ENCODE data around the gene BUB1. TPM values are rescaled to one million over a fixed set of nuclear protein-coding genes. Genes with fewer than 3 reads are reported as not detected.

BUB1 gene
- total and polyA plus RNA-seq, 2 of the 8 experiments (the other 6 are each of a cell fraction or from before 2014, with no cell fraction given): 48.4 to 113 TPM

DNA sequence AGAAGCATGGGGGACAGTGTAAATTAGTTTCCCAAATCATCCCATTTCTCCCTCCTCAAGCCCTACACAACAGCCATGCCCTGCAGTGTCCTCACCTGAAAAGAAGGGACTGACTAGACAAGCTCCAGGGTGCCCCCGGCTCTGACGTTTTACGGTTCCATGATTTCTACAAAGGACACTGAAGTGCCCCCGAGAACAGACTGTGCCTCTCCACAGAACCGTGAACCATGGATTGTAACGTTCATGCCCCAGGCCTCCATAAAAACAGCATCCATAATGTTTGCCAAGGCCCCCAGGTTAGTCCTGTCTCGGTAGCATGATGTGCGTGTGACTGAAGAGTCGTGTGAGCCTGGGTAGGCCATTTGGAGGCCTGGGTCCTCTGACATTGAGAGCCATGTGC is 47.5 kb upstream of the BUB1 start:
- Histone ChIP-seq H3K79me1 (ENCODE audit: low read depth, low read length) (no peaks in the 10 kb centered on the region), H4K8ac (ENCODE audit: extremely low read depth, insufficient read depth, low read length) (no peak overlapping the region), H3K23ac (ENCODE audit: insufficient read length) (no peak overlapping the region), H3K36me3 (ENCODE audit: control insufficient read depth in 2 of 4, insufficient read depth in 4 of 4, low read length in 3 of 4) (no peaks in the 10 kb centered on the region), H3K79me2 (ENCODE audit: control insufficient read depth in 1 of 2, insufficient read depth in 2 of 2, low read length in 2 of 2) (no peaks in the 10 kb centered on the region), H3K4me2 (ENCODE audit: insufficient read depth in 1 of 2, low read depth in 2 of 2, low read length in 2 of 2) (no peak overlapping the region), H3K56ac (replicated peaks; ENCODE audit: insufficient read length, low read depth, low read length) (no peak overlapping the region), H3K9ac (replicated peaks in 1 of 4; ENCODE audit: extremely low read depth in 1 of 4, low read depth in 3 of 4, low read length in 3 of 4) (no peak overlapping the region), H3K23me2 (ENCODE audit: low read depth, low read length) (no peaks in the 10 kb centered on the region), H4K5ac (ENCODE audit: insufficient read length, low read depth, low read length) (no peak overlapping the region), H2BK20ac (ENCODE audit: low read length) (no peak overlapping the region; the same call in 1 of the 2 replicates), H2BK5ac (ENCODE audit: low read depth, low read length) (no peak overlapping the region), H3K4ac (replicated peaks; ENCODE audit: insufficient read length, low read depth, low read length) (no peak overlapping the region), H3K4me1 (replicated peaks in 1 of 4; ENCODE audit: control insufficient read depth in 3 of 4, insufficient read depth in 4 of 4, low read length in 3 of 4) (peaks cover 0 to 3% (median under 1%) of the 10 kb centered on the region in 4 experiments; a peak in 4 of 7 replicates), H2BK15ac (ENCODE audit: low read length) (no peak overlapping the region), H2BK12ac (ENCODE audit: low read depth, low read length) (no peak overlapping the region), H3K4me3 (ENCODE audit: extremely low read depth in 1 of 4, insufficient read depth in 2 of 4, low read depth in 3 of 4, low read length in 4 of 4) (no peak overlapping the region), H3K14ac (ENCODE audit: insufficient read length) (no peak overlapping the region), H3K9me3 (ENCODE audit: insufficient read depth in 2 of 2, low read depth in 1 of 2, low read length in 1 of 2) (no peaks in the 10 kb centered on the region), H4K91ac (replicated peaks; ENCODE audit: insufficient read length, low read length) (no peak overlapping the region), H2AK5ac (ENCODE audit: low read depth, low read length) (no peak overlapping the region; the same call in 1 of the 2 replicates), H3K27ac (ENCODE audit: low read depth, low read length) (no peak overlapping the region), H3K27me3 (replicated peaks in 1 of 4; ENCODE audit: control insufficient read depth in 3 of 4, extremely low read depth in 1 of 4, insufficient read depth in 3 of 4, low read length in 3 of 4) (peaks cover 0 to 2% (median 0%) of the 10 kb centered on the region in 4 experiments; a peak in 1 of 7 replicates), H2AFZ (ENCODE audit: low read length) (no peak overlapping the region), H3K18ac (ENCODE audit: extremely low read depth, low read length) (no peak overlapping the region), H2BK120ac (replicated peaks; ENCODE audit: low read depth, low read length) (no peak overlapping the region), H4K20me1 (replicated peaks in 1 of 2; ENCODE audit: control insufficient read depth in 1 of 2, insufficient read depth in 2 of 2, low read length in 2 of 2) (no peaks in the 10 kb centered on the region)
- ChIA-PET CTCF (ENCODE audit: partially characterized antibody) (interaction anchor here (0.6 to 1.2 kb wide), 5 partner anchors 13 to 604 kb away, joined by 3 to 5 read pairs (median 3); no protein-coding TSS in a partner anchor), POLR2A (ENCODE audit: partially characterized antibody) (interaction anchor here (0.7 to 1.6 kb wide), 3 partner anchors 23 to 46 kb away, joined by 3 to 4 read pairs (median 3); no protein-coding TSS in a partner anchor)
- WGBS, 2 experiments (ENCODE audit: extremely low coverage in 1 of 2, insufficient coverage in 1 of 2, insufficient read length in 1 of 2, insufficient replicate concordance in 2 of 2, low coverage in 1 of 2, low lambda C conversion rate in 2 of 2, missing lambda C conversion rate in 1 of 2): 91% methylated on average over 9 of the region's 9 CpGs; no CpG with 5 or more reads in 1 of the 2 experiments
- no peak for FAIRE-seq
- DNase-seq (ENCODE audit: low read depth in 1 of 2, low spot score in 2 of 2): no peak
- no peak for TF ChIP-seq KDM4A (IDR thresholded peaks at IDR 0.05; ENCODE audit: low read depth, low read length, severe bottlenecking)
- TF ChIP-seq TCF12 (IDR thresholded peaks at IDR 0.05; ENCODE audit: low read depth, low read length): no peak
- TF ChIP-seq, protein P1, sequence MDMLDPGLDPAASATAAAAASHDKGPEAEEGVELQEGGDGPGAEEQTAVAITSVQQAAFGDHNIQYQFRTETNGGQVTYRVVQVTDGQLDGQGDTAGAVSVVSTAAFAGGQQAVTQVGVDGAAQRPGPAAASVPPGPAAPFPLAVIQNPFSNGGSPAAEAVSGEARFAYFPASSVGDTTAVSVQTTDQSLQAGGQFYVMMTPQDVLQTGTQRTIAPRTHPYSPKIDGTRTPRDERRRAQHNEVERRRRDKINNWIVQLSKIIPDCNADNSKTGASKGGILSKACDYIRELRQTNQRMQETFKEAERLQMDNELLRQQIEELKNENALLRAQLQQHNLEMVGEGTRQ (IDR thresholded peaks at IDR 0.05; ENCODE audit: low read length): no peak
- TF ChIP-seq, protein P2, sequence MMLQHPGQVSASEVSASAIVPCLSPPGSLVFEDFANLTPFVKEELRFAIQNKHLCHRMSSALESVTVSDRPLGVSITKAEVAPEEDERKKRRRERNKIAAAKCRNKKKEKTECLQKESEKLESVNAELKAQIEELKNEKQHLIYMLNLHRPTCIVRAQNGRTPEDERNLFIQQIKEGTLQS (IDR thresholded peaks at IDR 0.05; ENCODE audit: insufficient read depth, low read depth, low read length): no peak
- no peak for TF ChIP-seq SP2 (IDR thresholded peaks at IDR 0.05; ENCODE audit: low read length)
- no peak for TF ChIP-seq TEAD4 (IDR thresholded peaks at IDR 0.05; ENCODE audit: low read depth, low read length)
- no peak for TF ChIP-seq POLR2AphosphoS5 (IDR thresholded peaks at IDR 0.05; ENCODE audit: low read depth, low read length)
- no peak for TF ChIP-seq RAD21 (IDR thresholded peaks at IDR 0.05 in 1 of 2, conservative IDR thresholded peaks at IDR 0.05 in 1 of 2; ENCODE audit: low read depth in 2 of 2, low read length in 2 of 2)
- no peak for TF ChIP-seq RNF2 (IDR thresholded peaks at IDR 0.05; ENCODE audit: borderline replicate concordance, low read depth, low read length, missing control alignments, poor library complexity, severe bottlenecking)
